Activated naive CD8-positive, alpha-beta T cell treated with anti-CD3 and anti-CD28 coated beads, Interleukin-2, amount 10 ng/mL, durations not matched to agents 7 days and 5 days (primary cell): ENCODE measurements around the gene RAPGEF2. TPM values are rescaled to one million over a fixed set of nuclear protein-coding genes. Genes with fewer than 3 reads are reported as not detected.
"Not testable (repeated sequence)": the region's sequence is repeated elsewhere in the genome, so short reads cannot be mapped to it uniquely, and the experiment has no call there.

Experiments used
- ATAC-seq: fragments of 150-1000 bp; cut with Tn5 transposase; one replicate; pipeline ENCODE4 v1.10.0; 2021; ENCODE audit warnings: low read depth, moderate library complexity
- POLR2A ChIA-PET: fragments of 350-600 bp; sonication (Branson Sonifier 250); formaldehyde crosslinking; loops from one replicate; lab custom pipeline; 2021; ENCODE audit warnings: antibody characterized with exemption; lab: Charles Lee
- DNase-seq: peaks from one replicate; pipeline ENCODE4 v3.0.0; 2021
- H3K27ac Mint-ChIP-seq: one replicate; pipeline ENCODE4 v1.8.0; 2022; ENCODE audit warnings: mild to moderate bottlenecking, mixed read lengths
- H3K27me3 Mint-ChIP-seq: one replicate; pipeline ENCODE4 v1.8.0; 2022; ENCODE audit warnings: mild to moderate bottlenecking, moderate library complexity, mixed read lengths
- H3K36me3 Mint-ChIP-seq: one replicate; pipeline ENCODE4 v1.8.0; 2021; ENCODE audit warnings: mild to moderate bottlenecking, mixed read lengths
- H3K4me1 Mint-ChIP-seq: one replicate; pipeline ENCODE4 v1.8.0; 2021; ENCODE audit warnings: mixed read lengths
- H3K4me3 Mint-ChIP-seq: one replicate; pipeline ENCODE4 v1.8.0; 2022; ENCODE audit warnings: mild to moderate bottlenecking, moderate library complexity, mixed read lengths
- H3K9me3 Mint-ChIP-seq: one replicate; pipeline ENCODE4 v1.8.0; 2021; ENCODE audit warnings: mixed read lengths
- total RNA-seq, 2 experiments: library from RNA; stranded (reverse); gene quantifications; one replicate each; pipeline ENCODE4 v1.2.3, GENCODE V29; 2021

Gene RAPGEF2
- 10 to 100 TPM; 23.2 to 24.1 TPM for total RNA-seq

GRCh38 chr4:159102622-159103383 lies at the start of gene RAPGEF2:
RAPGEF2 (plus strand) TSS chr4:159103079; CDS start chr4:159104163, 1,084 bp downstream.
- Mint-ChIP-seq H3K4me3 (peak within 1 kb of the TSS; percentile 88), H3K36me3 (no peaks in the 10 kb centered on the region), H3K4me1 (peaks cover 42% of the 10 kb centered on the region), H3K27ac (peak within 1 kb of the TSS; percentile 90), H3K27me3 (peaks cover 5% of the 10 kb centered on the region), H3K9me3 (no peaks in the 10 kb centered on the region)
- peak; percentile 90 for DNase-seq
- ATAC-seq = peak; percentile 83
- POLR2A ChIA-PET = no interaction called here

GRCh38 chr4:159055833-159056232 lies 47.0 kb upstream of the RAPGEF2 start:
- Mint-ChIP-seq H3K4me1 (no peaks in the 10 kb centered on the region), H3K27ac (no peak overlapping the region), H3K36me3 (no peaks in the 10 kb centered on the region), H3K27me3 (peaks cover 8% of the 10 kb centered on the region), H3K4me3 (no peak overlapping the region), H3K9me3 (no peaks in the 10 kb centered on the region)
- DNase-seq (no peak), ATAC-seq (no peak)
- POLR2A ChIA-PET = no interaction called here

GRCh38 chr4:159060161-159060560 lies 42.7 kb upstream of the RAPGEF2 start:
- ATAC-seq (no peak), DNase-seq (no peak)
- H3K27ac Mint-ChIP-seq = no peak overlapping the region
- H3K27me3 Mint-ChIP-seq = peaks cover 7% of the 10 kb centered on the region
- no peaks in the 10 kb centered on the region for H3K9me3 Mint-ChIP-seq
- H3K36me3 Mint-ChIP-seq = no peaks in the 10 kb centered on the region
- H3K4me1 Mint-ChIP-seq = peaks cover 5% of the 10 kb centered on the region
- POLR2A ChIA-PET = no interaction called here
- H3K4me3 Mint-ChIP-seq = no peak overlapping the region

GRCh38 chr4:159062381-159062780 lies 40.5 kb upstream of the RAPGEF2 start:
- Mint-ChIP-seq H3K27me3 (peaks cover 3% of the 10 kb centered on the region), H3K4me1 (peaks cover 5% of the 10 kb centered on the region), H3K27ac (no peak overlapping the region), H3K9me3 (no peaks in the 10 kb centered on the region), H3K4me3 (no peak overlapping the region), H3K36me3 (no peaks in the 10 kb centered on the region)
- DNase-seq (no peak), ATAC-seq (no peak)
- POLR2A ChIA-PET = no interaction called here

GRCh38 chr4:159065513-159066240 lies 37.2 kb upstream of the RAPGEF2 start:
- no peak overlapping the region for H3K27ac Mint-ChIP-seq
- DNase-seq (no peak), ATAC-seq (no peak)
- POLR2A ChIA-PET = no interaction called here
- H3K27me3 Mint-ChIP-seq = peaks cover 5% of the 10 kb centered on the region
- H3K4me1 Mint-ChIP-seq = peaks cover 5% of the 10 kb centered on the region
- no peaks in the 10 kb centered on the region for H3K36me3 Mint-ChIP-seq
- H3K9me3 Mint-ChIP-seq = no peaks in the 10 kb centered on the region
- H3K4me3 Mint-ChIP-seq = no peak overlapping the region

- H3K36me3 Mint-ChIP-seq, H3K4me3 Mint-ChIP-seq, H3K27ac Mint-ChIP-seq, H3K27me3 Mint-ChIP-seq, H3K4me1 Mint-ChIP-seq, POLR2A ChIA-PET, ATAC-seq, DNase-seq, H3K9me3 Mint-ChIP-seq: not testable (repeated sequence)
Measured at GRCh38 chr4:159068139-159068538, 34.7 kb upstream of the RAPGEF2 start.

- Mint-ChIP-seq H3K4me3 (no peak overlapping the region), H3K9me3 (no peaks in the 10 kb centered on the region), H3K4me1 (peaks cover 4% of the 10 kb centered on the region), H3K36me3 (no peaks in the 10 kb centered on the region), H3K27me3 (peaks cover 2% of the 10 kb centered on the region), H3K27ac (no peak overlapping the region)
- POLR2A ChIA-PET = no interaction called here
- ATAC-seq (no peak), DNase-seq (no peak)
Measured at GRCh38 chr4:159069922-159070321, 33.0 kb upstream of the RAPGEF2 start.

GRCh38 chr4:159070742-159071141 lies 32.1 kb upstream of the RAPGEF2 start:
- POLR2A ChIA-PET = no interaction called here
- no peaks in the 10 kb centered on the region for H3K36me3 Mint-ChIP-seq
- no peak for ATAC-seq
- no peak overlapping the region for H3K27ac Mint-ChIP-seq
- H3K4me1 Mint-ChIP-seq = peaks cover 4% of the 10 kb centered on the region
- peaks cover 2% of the 10 kb centered on the region for H3K27me3 Mint-ChIP-seq
- DNase-seq = no peak
- H3K4me3 Mint-ChIP-seq = no peak overlapping the region
- H3K9me3 Mint-ChIP-seq = no peaks in the 10 kb centered on the region

- Mint-ChIP-seq H3K4me3 (no peak overlapping the region), H3K9me3 (no peaks in the 10 kb centered on the region), H3K36me3 (no peaks in the 10 kb centered on the region), H3K27me3 (peaks cover 2% of the 10 kb centered on the region), H3K27ac (no peak overlapping the region), H3K4me1 (peaks cover 4% of the 10 kb centered on the region)
- POLR2A ChIA-PET = no interaction called here
- no peak for ATAC-seq
- DNase-seq = no peak
Measured at GRCh38 chr4:159071178-159071968, 31.5 kb upstream of the RAPGEF2 start.

GRCh38 chr4:159071969-159072765 lies 30.7 kb upstream of the RAPGEF2 start:
- Mint-ChIP-seq H3K4me1 (peaks cover 4% of the 10 kb centered on the region), H3K27me3 (peaks cover 2% of the 10 kb centered on the region), H3K36me3 (no peaks in the 10 kb centered on the region), H3K4me3 (no peak overlapping the region), H3K27ac (no peak overlapping the region), H3K9me3 (no peaks in the 10 kb centered on the region)
- POLR2A ChIA-PET = no interaction called here
- ATAC-seq (no peak), DNase-seq (no peak)

- no peaks in the 10 kb centered on the region for H3K9me3 Mint-ChIP-seq
- DNase-seq = no peak
- no peak for ATAC-seq
- peaks cover 15% of the 10 kb centered on the region for H3K4me1 Mint-ChIP-seq
- POLR2A ChIA-PET = no interaction called here
- H3K4me3 Mint-ChIP-seq = no peak overlapping the region
- no peaks in the 10 kb centered on the region for H3K27me3 Mint-ChIP-seq
- H3K36me3 Mint-ChIP-seq = peaks cover 2% of the 10 kb centered on the region
- no peak overlapping the region for H3K27ac Mint-ChIP-seq
Measured at GRCh38 chr4:159075531-159075932, 27.3 kb upstream of the RAPGEF2 start.

- POLR2A ChIA-PET = interaction anchor here (1.2 kb wide), 1 partner anchor 29 kb away, joined by 3 read pairs; no protein-coding TSS in a partner anchor
- H3K27ac Mint-ChIP-seq = peak overlapping the region; percentile 54
- ATAC-seq, H3K9me3 Mint-ChIP-seq, DNase-seq, H3K36me3 Mint-ChIP-seq, H3K27me3 Mint-ChIP-seq: not testable (repeated sequence)
- H3K4me1 Mint-ChIP-seq = peaks cover 11% of the 10 kb centered on the region
- peak overlapping the region; percentile 28 for H3K4me3 Mint-ChIP-seq
Measured at GRCh38 chr4:159077018-159077417, 25.9 kb upstream of the RAPGEF2 start.
